ENCODE data around the gene PKD1. TPM values are rescaled to one million over a fixed set of nuclear protein-coding genes. Genes with fewer than 3 reads are reported as not detected.

PKD1 gene
- total RNA-seq, 2 donors from 2014 or later, result 218 to 276 TPM

DNA sequence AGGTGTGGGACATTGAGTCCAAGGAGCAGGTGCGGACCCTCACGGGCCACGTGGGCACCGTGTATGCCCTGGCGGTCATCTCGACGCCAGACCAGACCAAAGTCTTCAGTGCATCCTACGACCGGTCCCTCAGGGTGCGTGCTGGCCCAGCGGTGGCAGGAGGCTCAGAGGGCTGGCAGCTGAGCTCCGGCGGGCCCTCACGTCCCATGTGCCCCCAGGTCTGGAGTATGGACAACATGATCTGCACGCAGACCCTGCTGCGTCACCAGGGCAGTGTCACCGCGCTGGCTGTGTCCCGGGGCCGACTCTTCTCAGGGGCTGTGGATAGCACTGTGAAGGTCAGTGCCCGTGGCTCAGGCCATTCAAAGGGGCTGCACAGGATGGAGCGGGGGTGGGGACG, 40.3 kb upstream of the PKD1 start:
- no peak overlapping the region for H3K4me3 ChIP-seq
- H3K9me3 ChIP-seq, result no peaks in the 10 kb centered on the region
- no peak for TF ChIP-seq CTCF (IDR thresholded peaks at IDR 0.05)
- DNase-seq (ENCODE audit: low spot score), result no peak
- peaks cover 50% of the 10 kb centered on the region for H3K36me3 ChIP-seq
- H3K27me3 ChIP-seq, result no peaks in the 10 kb centered on the region
- H3K27ac ChIP-seq, result no peak overlapping the region
- no peaks in the 10 kb centered on the region for H3K4me1 ChIP-seq

- H3K9me3 ChIP-seq, result no peaks in the 10 kb centered on the region
- no peak overlapping the region for H3K4me3 ChIP-seq
- H3K27ac ChIP-seq, result no peak overlapping the region
- no peaks in the 10 kb centered on the region for H3K4me1 ChIP-seq
- no peaks in the 10 kb centered on the region for H3K27me3 ChIP-seq
- no peak for DNase-seq (ENCODE audit: low spot score)
- TF ChIP-seq CTCF (IDR thresholded peaks at IDR 0.05), result no peak
- H3K36me3 ChIP-seq, result peaks cover 50% of the 10 kb centered on the region
Observed at GRCh38 chr16:2175454-2175853, 39.8 kb upstream of the PKD1 start.

- no peak for DNase-seq (ENCODE audit: low spot score)
- Histone ChIP-seq H3K4me3 (no peak overlapping the region), H3K9me3 (no peaks in the 10 kb centered on the region), H3K27me3 (no peaks in the 10 kb centered on the region), H3K36me3 (peaks cover 50% of the 10 kb centered on the region), H3K4me1 (no peaks in the 10 kb centered on the region), H3K27ac (no peak overlapping the region)
- TF ChIP-seq CTCF (IDR thresholded peaks at IDR 0.05), result no peak
Observed at GRCh38 chr16:2174396-2175131, 38.9 kb upstream of the PKD1 start.

DNA sequence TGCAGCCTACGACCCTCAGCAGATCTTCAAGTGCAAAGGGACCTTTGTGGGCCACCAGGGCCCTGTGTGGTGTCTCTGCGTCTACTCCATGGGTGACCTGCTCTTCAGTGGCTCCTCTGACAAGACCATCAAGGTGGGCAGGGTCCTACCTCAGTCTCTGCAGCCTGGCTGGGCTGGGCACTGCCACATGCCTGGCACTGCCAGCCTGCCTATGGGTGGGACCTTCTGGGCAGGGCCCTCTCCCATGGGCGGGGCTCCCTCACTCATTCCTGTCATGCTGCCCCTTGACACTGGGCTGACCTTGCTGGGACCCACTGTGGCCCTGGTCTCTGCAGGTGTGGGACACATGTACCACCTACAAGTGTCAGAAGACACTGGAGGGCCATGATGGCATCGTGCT, 38.2 kb upstream of the PKD1 start:
- Histone ChIP-seq H3K9me3 (no peaks in the 10 kb centered on the region), H3K4me1 (no peaks in the 10 kb centered on the region), H3K4me3 (no peak overlapping the region), H3K27ac (no peak overlapping the region), H3K27me3 (no peaks in the 10 kb centered on the region), H3K36me3 (peaks cover 50% of the 10 kb centered on the region)
- no peak for TF ChIP-seq CTCF (IDR thresholded peaks at IDR 0.05)
- DNase-seq (ENCODE audit: low spot score), result no peak

DNA sequence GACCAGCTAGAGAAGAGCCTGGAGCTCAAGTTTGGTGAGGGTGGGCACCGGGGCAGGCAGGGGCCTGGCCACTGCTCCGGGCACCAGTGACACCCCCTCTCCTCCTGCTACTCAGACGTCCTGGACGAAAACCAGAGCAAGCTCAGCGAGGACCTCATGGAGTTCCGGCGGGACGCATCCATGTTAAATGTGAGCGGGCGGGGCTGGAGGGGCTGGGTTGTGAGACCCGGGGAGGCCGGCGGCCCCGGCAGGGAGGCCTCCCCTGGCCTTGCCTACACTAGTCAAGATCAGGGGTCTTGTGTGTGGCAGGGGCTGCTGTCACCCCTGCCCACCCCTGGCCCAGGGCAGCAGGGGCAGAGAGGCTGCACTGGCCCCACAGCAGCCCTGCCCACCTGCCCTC, 37.7 kb upstream of the PKD1 start:
- H3K4me3 ChIP-seq, result no peak overlapping the region
- no peaks in the 10 kb centered on the region for H3K27me3 ChIP-seq
- no peak for TF ChIP-seq CTCF (IDR thresholded peaks at IDR 0.05)
- no peaks in the 10 kb centered on the region for H3K9me3 ChIP-seq
- no peak overlapping the region for H3K27ac ChIP-seq
- H3K4me1 ChIP-seq, result no peaks in the 10 kb centered on the region
- no peak for DNase-seq (ENCODE audit: low spot score)
- peaks cover 50% of the 10 kb centered on the region for H3K36me3 ChIP-seq
